Omental fat pad (tissue), 4 donors: ENCODE results near the gene SLAIN1. TPM values are rescaled to one million over a fixed set of nuclear protein-coding genes. Genes with fewer than 3 reads are reported as not detected.

Experiments used
- ATAC-seq: fragments of 150-250 bp; one replicate; pipeline ENCODE4 v1.9.1; 2016; ENCODE audit warnings: mild to moderate bottlenecking, moderate library complexity; ENCODE audit not compliant: low FRiP score
- DNase-seq: peaks from one replicate; pipeline ENCODE4 v3.0.0-alpha.2; 2019; ENCODE audit warnings: low spot score
- CTCF ChIP-seq, 3 donors: fragments of 450-650 bp; IDR thresholded peaks; one replicate each; pipeline ENCODE4 v1.5.1; 2016 to 2017; ENCODE audit warnings: antibody characterized with exemption in 3 of 3, mild to moderate bottlenecking in 3 of 3, moderate library complexity in 2 of 3
- total RNA-seq, 4 donors: library from RNA; depleted of rRNA; stranded (reverse); fragments of >200 nt; gene quantifications; one replicate each; pipeline ENCODE4 v1.1.0, GENCODE V29; 2016

The SLAIN1 gene
- total RNA-seq, 4 donors from 2014 or later: 1.3 to 9.8 (median 4.9) TPM

GRCh38 chr13:77749344-77749880 is 51.9 kb downstream of the SLAIN1 start:
- ATAC-seq (no peak), DNase-seq (no peak)
- no peak for TF ChIP-seq CTCF (IDR thresholded peaks at IDR 0.05)

GRCh38 chr13:77751513-77752456 is 54.3 kb downstream of the SLAIN1 start:
- TF ChIP-seq CTCF (IDR thresholded peaks at IDR 0.05): no peak
- DNase-seq (no peak), ATAC-seq (peak; percentile 73)

- TF ChIP-seq CTCF (IDR thresholded peaks at IDR 0.05): no peak
- DNase-seq (no peak), ATAC-seq (no peak)
These were observed 55.1 kb downstream of the SLAIN1 start for GRCh38 chr13:77752512-77753069.

- DNase-seq (no peak), ATAC-seq (peak; percentile 64)
- no peak for TF ChIP-seq CTCF (IDR thresholded peaks at IDR 0.05)
These were observed 63.4 kb downstream of the SLAIN1 start for GRCh38 chr13:77760893-77761292.

- DNase-seq (no peak), ATAC-seq (no peak)
- TF ChIP-seq CTCF (IDR thresholded peaks at IDR 0.05): no peak
These were observed 69.9 kb downstream of the SLAIN1 start for GRCh38 chr13:77767413-77767812.

GRCh38 chr13:77774181-77774580 is 76.7 kb downstream of the SLAIN1 start:
- DNase-seq (no peak), ATAC-seq (no peak)
- no peak for TF ChIP-seq CTCF (IDR thresholded peaks at IDR 0.05)
